Skeletal muscle satellite cell (primary cell): ENCODE measurements around the gene UBAC2.
A peak's percentile ranks its signal among the peaks of the same experiment; 100 is the strongest.

Experiments
- H3K27me3 ChIP-seq: 2 replicates; pipeline ENCODE4 v1.7.0; 2013; ENCODE audit warnings: low read length; ENCODE audit not compliant: control insufficient read depth, insufficient read depth
- H3K36me3 ChIP-seq: 2 replicates; pipeline ENCODE4 v1.7.0; 2013; ENCODE audit warnings: mild to moderate bottlenecking, control low read depth, low read length; ENCODE audit not compliant: insufficient read depth
- H3K4me1 ChIP-seq: 2 replicates; pipeline ENCODE4 v1.7.0; 2013; ENCODE audit warnings: low read length; ENCODE audit not compliant: control insufficient read depth, insufficient read depth
- H3K4me2 ChIP-seq: 2 replicates; pipeline ENCODE4 v1.7.0; 2013; ENCODE audit warnings: mild to moderate bottlenecking, low read length
- H3K4me3 ChIP-seq: 2 replicates; pipeline ENCODE4 v1.7.0; 2013; ENCODE audit warnings: low read length
- H3K9ac ChIP-seq: 2 replicates; pipeline ENCODE4 v1.7.0; 2013; ENCODE audit warnings: mild to moderate bottlenecking, low read depth, low read length, moderate library complexity
- H3K9me3 ChIP-seq: replicated peaks from 2 replicates; pipeline ENCODE4 v1.7.0; 2013; ENCODE audit warnings: mild to moderate bottlenecking, control low read depth, low read length

UBAC2 gene

GRCh38 chr13:99311137-99311536 lies 110.5 kb downstream of the UBAC2 start:
- Histone ChIP-seq H3K4me3 (no peak overlapping the region), H3K4me1 (peaks cover 76% of the 10 kb centered on the region), H3K4me2 (peak overlapping the region; percentile 35), H3K36me3 (no peaks in the 10 kb centered on the region), H3K9me3 (no peaks in the 10 kb centered on the region), H3K27me3 (no peaks in the 10 kb centered on the region), H3K9ac (peak overlapping the region; percentile 68)

DNA sequence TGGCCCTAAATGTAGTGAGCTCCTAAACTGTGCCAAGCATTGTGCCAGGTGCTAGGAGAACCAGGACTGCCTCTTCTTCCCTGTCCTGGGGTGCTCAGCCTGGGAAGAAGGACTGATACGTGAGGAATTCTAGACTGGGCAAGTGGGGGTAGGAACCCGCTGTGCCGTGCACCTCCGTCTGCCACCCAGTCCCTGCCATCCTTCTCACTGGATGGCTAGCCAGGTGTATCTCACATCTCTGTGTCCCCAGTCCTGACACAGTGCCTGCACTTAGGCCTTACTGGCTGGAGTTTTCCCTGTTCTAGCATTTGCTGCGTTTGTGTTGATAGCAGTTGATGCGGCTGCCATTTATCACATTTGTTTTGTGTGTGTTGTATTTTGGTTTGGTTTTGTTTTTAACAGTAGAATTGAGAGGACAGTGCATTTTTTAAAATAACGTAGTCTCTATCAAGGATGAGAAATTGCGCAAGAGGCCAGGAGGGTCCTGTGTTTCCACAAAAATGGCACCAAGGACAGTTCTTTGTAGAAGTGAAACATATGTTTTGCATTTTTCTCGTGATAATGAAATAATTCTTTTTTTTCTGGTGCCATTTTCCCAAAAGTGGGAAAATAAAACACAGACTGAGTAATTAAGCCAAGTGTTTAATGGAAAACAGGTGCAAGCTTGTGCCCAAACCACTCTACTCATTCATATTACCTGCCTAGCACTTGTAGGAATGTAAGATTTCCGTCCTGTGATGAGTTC lies 111.3 kb downstream of the UBAC2 start:
- peak overlapping the region; percentile 68 for H3K9ac ChIP-seq
- H3K27me3 ChIP-seq, result no peaks in the 10 kb centered on the region
- H3K36me3 ChIP-seq, result no peaks in the 10 kb centered on the region
- no peak overlapping the region for H3K4me3 ChIP-seq
- peaks cover 76% of the 10 kb centered on the region for H3K4me1 ChIP-seq
- H3K9me3 ChIP-seq, result no peaks in the 10 kb centered on the region
- H3K4me2 ChIP-seq, result peak overlapping the region; percentile 2

DNA sequence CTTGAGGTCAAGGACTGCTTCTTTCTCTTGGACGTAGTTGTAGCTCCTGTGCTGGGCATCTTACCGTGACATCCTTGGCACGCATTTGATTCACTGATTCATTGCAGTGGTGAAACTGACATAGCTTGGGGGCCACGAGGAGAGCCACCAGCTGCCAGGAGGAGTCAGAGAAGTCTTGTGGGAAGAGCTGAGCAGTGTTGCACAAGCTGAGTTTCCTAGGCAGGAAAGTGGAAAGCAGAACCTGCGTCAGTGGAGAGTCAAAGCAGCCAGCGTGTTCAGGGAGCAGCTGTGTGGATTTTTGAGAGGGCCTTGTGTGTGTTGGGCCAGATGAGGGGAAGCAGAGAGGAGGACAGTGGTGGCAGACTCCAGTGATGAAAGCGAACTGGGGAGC lies 111.8 kb downstream of the UBAC2 start:
- Histone ChIP-seq H3K27me3 (no peaks in the 10 kb centered on the region), H3K4me3 (no peak overlapping the region), H3K4me1 (peaks cover 72% of the 10 kb centered on the region), H3K9me3 (no peaks in the 10 kb centered on the region), H3K9ac (peak overlapping the region; percentile 15), H3K36me3 (no peaks in the 10 kb centered on the region), H3K4me2 (peak overlapping the region; percentile 32)

DNA sequence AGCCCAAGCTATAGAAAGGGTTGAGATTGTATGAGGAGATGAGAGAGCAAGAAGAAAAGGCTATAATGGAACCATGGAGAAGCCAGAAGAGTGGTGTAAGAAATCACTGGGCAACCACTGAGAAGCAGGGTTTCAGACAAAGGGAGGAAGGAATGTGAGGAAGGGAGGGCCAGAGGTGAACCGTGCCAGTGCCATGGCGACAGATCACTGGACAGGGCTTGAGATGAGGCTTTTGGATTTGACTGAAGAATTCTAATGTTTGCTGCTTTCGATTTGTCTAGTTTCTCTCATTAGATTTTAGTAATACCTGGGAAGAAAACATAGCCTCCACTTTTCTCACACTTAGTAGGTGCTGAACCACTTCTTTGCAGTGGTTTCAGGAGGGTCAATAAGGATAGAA lies 112.8 kb downstream of the UBAC2 start:
- Histone ChIP-seq H3K9ac (no peak overlapping the region), H3K27me3 (no peaks in the 10 kb centered on the region), H3K4me1 (peaks cover 62% of the 10 kb centered on the region), H3K9me3 (no peaks in the 10 kb centered on the region), H3K4me3 (no peak overlapping the region), H3K36me3 (no peaks in the 10 kb centered on the region), H3K4me2 (no peak overlapping the region)

- Histone ChIP-seq H3K4me1 (peaks cover 57% of the 10 kb centered on the region), H3K27me3 (no peaks in the 10 kb centered on the region), H3K4me3 (no peak overlapping the region), H3K9ac (no peak overlapping the region), H3K36me3 (no peaks in the 10 kb centered on the region), H3K9me3 (no peaks in the 10 kb centered on the region), H3K4me2 (no peak overlapping the region)
These were observed 113.3 kb downstream of the UBAC2 start for GRCh38 chr13:99313941-99314340.

DNA sequence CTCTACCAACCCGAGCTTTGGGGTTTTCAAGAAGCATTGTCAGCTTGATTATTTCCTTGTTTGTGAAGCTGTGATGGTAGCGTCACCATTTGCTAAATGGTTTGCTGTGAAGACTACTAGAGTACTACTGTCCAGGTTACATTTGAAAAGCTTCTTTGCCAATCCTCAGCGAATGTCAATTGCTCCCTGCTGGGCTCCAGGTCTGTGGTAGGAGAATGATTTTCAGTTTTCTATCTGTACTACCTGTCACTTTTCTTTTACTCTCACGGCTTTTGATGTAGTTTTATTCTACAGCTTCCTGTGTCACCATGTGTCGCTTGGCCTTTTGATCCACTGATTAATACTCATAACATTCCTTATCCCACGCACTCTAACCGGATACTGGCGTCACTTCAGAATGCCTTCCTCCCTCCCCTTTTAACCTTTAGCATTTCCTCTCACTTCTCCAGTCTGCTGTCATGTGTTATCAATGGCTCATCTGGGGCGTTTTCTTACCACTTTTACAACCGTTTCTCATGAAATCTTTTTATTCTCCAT lies 114.1 kb downstream of the UBAC2 start:
- H3K9ac ChIP-seq, result no peak overlapping the region
- H3K4me3 ChIP-seq, result no peak overlapping the region
- no peaks in the 10 kb centered on the region for H3K9me3 ChIP-seq
- H3K4me2 ChIP-seq, result no peak overlapping the region
- H3K4me1 ChIP-seq, result peaks cover 50% of the 10 kb centered on the region
- H3K27me3 ChIP-seq, result no peaks in the 10 kb centered on the region
- peaks cover 5% of the 10 kb centered on the region for H3K36me3 ChIP-seq

- Histone ChIP-seq H3K4me2 (no peak overlapping the region), H3K4me1 (peaks cover 45% of the 10 kb centered on the region), H3K9me3 (no peaks in the 10 kb centered on the region), H3K36me3 (peaks cover 5% of the 10 kb centered on the region), H3K9ac (no peak overlapping the region), H3K27me3 (no peaks in the 10 kb centered on the region), H3K4me3 (no peak overlapping the region)
These were observed 114.5 kb downstream of the UBAC2 start for GRCh38 chr13:99315186-99315585.

DNA sequence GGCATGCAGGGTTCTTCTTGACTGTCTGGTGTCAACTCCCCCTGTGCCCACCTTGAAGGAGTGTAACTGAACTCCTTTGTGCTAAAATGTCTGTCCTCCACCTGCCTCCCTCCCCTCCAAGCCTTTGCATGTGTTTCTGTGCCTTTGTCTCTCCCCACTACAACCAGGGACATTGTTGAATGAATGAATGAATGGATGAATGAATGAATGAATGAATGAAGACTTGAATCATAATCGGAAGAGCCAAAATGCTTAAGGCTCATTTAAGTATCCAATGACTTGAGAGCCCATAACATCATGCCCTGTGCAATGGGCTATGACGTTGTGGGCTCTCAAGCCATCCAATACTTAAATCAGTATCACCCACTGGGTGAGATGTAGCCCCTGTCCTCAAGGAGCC lies 115.6 kb downstream of the UBAC2 start:
- Histone ChIP-seq H3K36me3 (peaks cover 5% of the 10 kb centered on the region), H3K9ac (no peak overlapping the region), H3K4me3 (no peak overlapping the region), H3K27me3 (no peaks in the 10 kb centered on the region), H3K4me2 (no peak overlapping the region), H3K4me1 (peaks cover 45% of the 10 kb centered on the region), H3K9me3 (no peaks in the 10 kb centered on the region)

DNA sequence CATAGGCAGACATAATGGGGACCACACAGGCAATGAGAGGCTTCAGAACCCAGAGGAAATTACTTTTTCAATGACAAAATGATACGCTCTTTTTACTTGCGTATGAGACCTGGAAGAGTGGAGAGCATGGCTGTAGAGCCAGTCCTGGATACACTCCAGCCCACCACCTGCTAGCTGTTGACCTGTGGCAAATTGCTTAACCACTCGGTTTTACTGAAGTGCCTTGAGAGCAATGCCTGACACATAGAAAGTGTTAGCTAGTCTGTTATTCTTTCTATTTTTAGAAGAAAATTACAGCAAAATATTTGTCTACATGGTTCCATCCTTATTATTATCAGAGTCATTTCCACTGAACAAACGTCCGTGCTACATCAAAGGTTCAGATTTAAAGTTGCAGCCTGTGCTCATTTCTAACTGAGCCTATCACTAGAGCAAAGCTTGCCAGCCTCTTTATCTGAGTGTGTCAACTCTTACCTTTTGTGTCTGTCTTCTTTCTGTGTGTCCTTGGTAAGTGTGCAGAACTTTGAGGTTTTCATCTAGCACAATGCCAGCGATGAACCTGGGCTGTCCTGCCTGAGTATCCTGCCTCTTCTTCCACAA lies 116.1 kb downstream of the UBAC2 start:
- Histone ChIP-seq H3K27me3 (no peaks in the 10 kb centered on the region), H3K36me3 (peaks cover 5% of the 10 kb centered on the region), H3K4me3 (no peak overlapping the region), H3K4me2 (no peak overlapping the region), H3K9ac (no peak overlapping the region), H3K9me3 (no peaks in the 10 kb centered on the region), H3K4me1 (peaks cover 45% of the 10 kb centered on the region)

DNA sequence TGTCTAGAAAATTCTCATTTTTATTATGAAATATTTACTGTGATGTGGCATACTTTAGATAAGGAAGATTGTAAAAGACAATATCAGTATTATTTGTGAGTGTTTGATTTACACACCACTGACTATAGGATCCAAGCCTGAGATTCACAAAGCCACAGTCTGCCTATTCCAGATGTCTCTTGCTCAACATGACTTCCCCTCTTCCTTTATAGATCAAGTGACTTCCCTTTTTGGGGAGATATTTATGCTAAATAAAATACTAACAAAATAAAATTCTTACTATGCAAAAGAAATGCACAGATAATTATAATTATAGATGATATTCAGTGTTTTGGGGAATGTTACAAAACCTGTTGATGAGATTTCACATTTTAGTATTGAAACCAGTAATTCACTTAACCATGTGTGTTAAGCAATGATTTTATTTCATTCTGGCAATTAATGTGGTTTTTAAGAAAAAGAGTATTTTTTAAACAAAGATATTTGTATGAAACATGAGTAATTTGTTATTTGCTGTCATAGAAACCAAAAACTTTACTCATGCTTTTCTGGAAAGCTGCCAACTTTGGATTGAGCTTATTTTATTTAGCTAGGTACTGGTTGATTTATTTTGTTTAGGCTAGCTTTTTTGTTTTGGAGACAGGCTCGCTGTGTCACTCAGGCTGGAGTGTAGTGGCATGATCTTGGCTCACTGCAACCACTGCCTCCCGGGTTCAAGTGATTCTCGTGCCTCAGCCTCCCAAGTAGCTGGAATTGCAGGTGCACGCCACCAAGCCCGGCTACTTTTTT lies 120.2 kb downstream of the UBAC2 start:
- H3K9ac ChIP-seq, result peak overlapping the region; percentile 57
- H3K4me1 ChIP-seq, result peaks cover 27% of the 10 kb centered on the region
- H3K4me3 ChIP-seq, result no peak overlapping the region
- H3K9me3 ChIP-seq, result no peaks in the 10 kb centered on the region
- H3K27me3 ChIP-seq, result no peaks in the 10 kb centered on the region
- peak overlapping the region; percentile 34 for H3K4me2 ChIP-seq
- peaks cover 5% of the 10 kb centered on the region for H3K36me3 ChIP-seq

- no peaks in the 10 kb centered on the region for H3K9me3 ChIP-seq
- H3K27me3 ChIP-seq, result no peaks in the 10 kb centered on the region
- H3K4me2 ChIP-seq, result peak overlapping the region; percentile 18
- H3K36me3 ChIP-seq, result peaks cover 5% of the 10 kb centered on the region
- no peak overlapping the region for H3K4me3 ChIP-seq
- H3K4me1 ChIP-seq, result peaks cover 27% of the 10 kb centered on the region
- H3K9ac ChIP-seq, result peak overlapping the region; percentile 8
These were observed 121.1 kb downstream of the UBAC2 start for GRCh38 chr13:99321709-99322108.
